ENCODE measurements around the gene UBQLN4. TPM values are rescaled to one million over a fixed set of nuclear protein-coding genes. Genes with fewer than 3 reads are reported as not detected.

The UBQLN4 gene
- total and polyA plus RNA-seq, 2 of the 4 experiments (the other 2 are of a cell fraction), result 8.8 to 21.6 TPM

DNA sequence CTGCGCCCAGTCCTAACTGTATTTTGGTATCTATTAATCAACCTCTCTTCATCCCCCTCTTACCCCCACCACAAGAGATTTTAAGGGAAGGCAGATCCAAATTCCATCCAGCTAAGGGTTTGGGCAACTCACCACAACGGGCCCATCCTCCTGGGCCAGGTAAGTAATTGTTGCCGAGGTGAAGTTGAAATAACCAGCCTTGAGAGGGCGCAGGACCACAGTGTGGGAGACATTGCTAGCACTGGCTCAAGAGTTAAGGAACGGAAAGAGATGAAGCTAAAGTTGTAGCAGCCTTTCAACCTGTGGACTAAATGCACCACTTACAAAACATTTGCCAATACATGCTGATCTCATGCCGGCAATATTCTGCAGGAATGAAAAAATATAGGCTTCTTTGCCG, 38.8 kb downstream of the UBQLN4 start:
- no peak overlapping the region for H2BK20ac ChIP-seq (ENCODE audit: low read depth, low read length)
- H2AK9ac ChIP-seq (replicated peaks; ENCODE audit: low read depth, low read length, poor library complexity), result no peak overlapping the region
- no peak overlapping the region for H3K4me2 ChIP-seq (ENCODE audit: low read depth, low read length)
- peaks cover 8% of the 10 kb centered on the region; the same call in 1 of the 2 replicates for H4K20me1 ChIP-seq (ENCODE audit: insufficient read depth, low read length)
- no peak overlapping the region for H3K9ac ChIP-seq (ENCODE audit: low read depth, low read length)
- WGBS, 2 experiments (ENCODE audit: extremely low coverage in 2 of 2, insufficient read length in 1 of 2), result 100% methylated on average over 2 of the region's 7 CpGs; no CpG with 5 or more reads in 1 of the 2 experiments
- no peak overlapping the region for H2BK120ac ChIP-seq (ENCODE audit: low read depth, low read length)
- no peak overlapping the region for H2AFZ ChIP-seq (replicated peaks; ENCODE audit: low read length, poor library complexity)
- dilution Hi-C loops (cut with HindIII; ENCODE audit: low sequenced_read_pairs, unreplicated experiment) (no loop called here), in situ Hi-C loops (cut with MboI; ENCODE audit: low sequenced_read_pairs) (no loop called here), intact Hi-C loops (cut with micrococcal nuclease) (no loop called here)
- H3K14ac ChIP-seq (replicated peaks; ENCODE audit: low read depth, low read length), result no peak overlapping the region
- ChIA-PET CTCF (no interaction called here), POLR2A (ENCODE audit: unreplicated experiment) (no interaction called here)
- no TSS peak for BruUV-seq (replicated peaks)
- H3K36me3 ChIP-seq (ENCODE audit: control insufficient read depth, insufficient read depth, low read length), result peaks cover 55% of the 10 kb centered on the region
- no peak overlapping the region for H3K56ac ChIP-seq (ENCODE audit: extremely low read depth, insufficient read depth, low read length)
- no peak overlapping the region for H2BK5ac ChIP-seq (ENCODE audit: low read depth, low read length, poor library complexity, severe bottlenecking)
- H3K18ac ChIP-seq (ENCODE audit: low read depth, low read length), result no peak overlapping the region
- no peak overlapping the region for H3K23ac ChIP-seq (ENCODE audit: low read depth, low read length)
- H3K4me3 ChIP-seq (ENCODE audit: insufficient read depth, low read depth, low read length), result no peak overlapping the region
- no peak overlapping the region for H4K91ac ChIP-seq (ENCODE audit: insufficient read depth, low read depth, low read length)
- no peak overlapping the region for H2AK5ac ChIP-seq (ENCODE audit: low read depth, low read length)
- no peaks in the 10 kb centered on the region for H3K9me3 ChIP-seq (ENCODE audit: control insufficient read depth, insufficient read depth, low read length)
- H3K79me1 ChIP-seq (ENCODE audit: low read depth in 1 of 2, low read length in 2 of 2), result peaks cover 28 to 58% of the 10 kb centered on the region in 2 experiments
- 0 out of 2 replicates have a peak, but pooled peaks cover under 1% of the 10 kb centered on the region for H3K4me1 ChIP-seq (ENCODE audit: control insufficient read depth, insufficient read depth, low read length)
- no peak overlapping the region for H4K8ac ChIP-seq (ENCODE audit: low read depth in 2 of 2, low read length in 2 of 2)
- no peak overlapping the region for H4K5ac ChIP-seq (ENCODE audit: low read depth, low read length)
- no peaks in the 10 kb centered on the region for H3K9me1 ChIP-seq (ENCODE audit: insufficient read depth, low read length)
- no peak overlapping the region for H3K4ac ChIP-seq (ENCODE audit: low read depth, low read length)
- H3K27me3 ChIP-seq (ENCODE audit: control insufficient read depth, insufficient read depth, low read length), result no peaks in the 10 kb centered on the region
- TF ChIP-seq MAZ (IDR thresholded peaks at IDR 0.05; ENCODE audit: borderline replicate concordance, low read depth, low read length), result no peak
- TF ChIP-seq, protein P1, sequence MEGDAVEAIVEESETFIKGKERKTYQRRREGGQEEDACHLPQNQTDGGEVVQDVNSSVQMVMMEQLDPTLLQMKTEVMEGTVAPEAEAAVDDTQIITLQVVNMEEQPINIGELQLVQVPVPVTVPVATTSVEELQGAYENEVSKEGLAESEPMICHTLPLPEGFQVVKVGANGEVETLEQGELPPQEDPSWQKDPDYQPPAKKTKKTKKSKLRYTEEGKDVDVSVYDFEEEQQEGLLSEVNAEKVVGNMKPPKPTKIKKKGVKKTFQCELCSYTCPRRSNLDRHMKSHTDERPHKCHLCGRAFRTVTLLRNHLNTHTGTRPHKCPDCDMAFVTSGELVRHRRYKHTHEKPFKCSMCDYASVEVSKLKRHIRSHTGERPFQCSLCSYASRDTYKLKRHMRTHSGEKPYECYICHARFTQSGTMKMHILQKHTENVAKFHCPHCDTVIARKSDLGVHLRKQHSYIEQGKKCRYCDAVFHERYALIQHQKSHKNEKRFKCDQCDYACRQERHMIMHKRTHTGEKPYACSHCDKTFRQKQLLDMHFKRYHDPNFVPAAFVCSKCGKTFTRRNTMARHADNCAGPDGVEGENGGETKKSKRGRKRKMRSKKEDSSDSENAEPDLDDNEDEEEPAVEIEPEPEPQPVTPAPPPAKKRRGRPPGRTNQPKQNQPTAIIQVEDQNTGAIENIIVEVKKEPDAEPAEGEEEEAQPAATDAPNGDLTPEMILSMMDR (conservative IDR thresholded peaks at IDR 0.05; ENCODE audit: low read depth, low read length), result no peak
- TF ChIP-seq MXI1 (IDR thresholded peaks at IDR 0.05; ENCODE audit: borderline replicate concordance, low read depth, low read length), result no peak
- no peak for TF ChIP-seq MAFK (IDR thresholded peaks at IDR 0.05; ENCODE audit: low read depth, low read length)
- TF ChIP-seq, protein P2, sequence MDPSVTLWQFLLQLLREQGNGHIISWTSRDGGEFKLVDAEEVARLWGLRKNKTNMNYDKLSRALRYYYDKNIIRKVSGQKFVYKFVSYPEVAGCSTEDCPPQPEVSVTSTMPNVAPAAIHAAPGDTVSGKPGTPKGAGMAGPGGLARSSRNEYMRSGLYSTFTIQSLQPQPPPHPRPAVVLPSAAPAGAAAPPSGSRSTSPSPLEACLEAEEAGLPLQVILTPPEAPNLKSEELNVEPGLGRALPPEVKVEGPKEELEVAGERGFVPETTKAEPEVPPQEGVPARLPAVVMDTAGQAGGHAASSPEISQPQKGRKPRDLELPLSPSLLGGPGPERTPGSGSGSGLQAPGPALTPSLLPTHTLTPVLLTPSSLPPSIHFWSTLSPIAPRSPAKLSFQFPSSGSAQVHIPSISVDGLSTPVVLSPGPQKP (IDR thresholded peaks at IDR 0.05; ENCODE audit: borderline replicate concordance, low read depth, low read length), result no peak
- no peak for TF ChIP-seq FOS (IDR thresholded peaks at IDR 0.05; ENCODE audit: low read depth, low read length)
- no peak for TF ChIP-seq CHD1 (IDR thresholded peaks at IDR 0.05; ENCODE audit: low read depth, low read length)
- TF ChIP-seq CEBPB (IDR thresholded peaks at IDR 0.05; ENCODE audit: low read depth, low read length), result no peak
- no peak for TF ChIP-seq RCOR1 (IDR thresholded peaks at IDR 0.05; ENCODE audit: insufficient replicate concordance, low read length)
- no peak for TF ChIP-seq NFE2L2 (IDR thresholded peaks at IDR 0.05; ENCODE audit: low read depth, low read length)
- no peak for TF ChIP-seq RFX5 (IDR thresholded peaks at IDR 0.05; ENCODE audit: low read depth, low read length)
- TF ChIP-seq BHLHE40 (IDR thresholded peaks at IDR 0.05; ENCODE audit: low read depth, low read length), result no peak
- TF ChIP-seq SMC3 (IDR thresholded peaks at IDR 0.05; ENCODE audit: low read depth, low read length), result no peak
- no peak for TF ChIP-seq RAD21 (IDR thresholded peaks at IDR 0.05; ENCODE audit: low read length)
- TF ChIP-seq, protein P3, sequence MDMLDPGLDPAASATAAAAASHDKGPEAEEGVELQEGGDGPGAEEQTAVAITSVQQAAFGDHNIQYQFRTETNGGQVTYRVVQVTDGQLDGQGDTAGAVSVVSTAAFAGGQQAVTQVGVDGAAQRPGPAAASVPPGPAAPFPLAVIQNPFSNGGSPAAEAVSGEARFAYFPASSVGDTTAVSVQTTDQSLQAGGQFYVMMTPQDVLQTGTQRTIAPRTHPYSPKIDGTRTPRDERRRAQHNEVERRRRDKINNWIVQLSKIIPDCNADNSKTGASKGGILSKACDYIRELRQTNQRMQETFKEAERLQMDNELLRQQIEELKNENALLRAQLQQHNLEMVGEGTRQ (IDR thresholded peaks at IDR 0.05; ENCODE audit: low read depth, low read length), result no peak
- no peak for TF ChIP-seq POLR2A (IDR thresholded peaks at IDR 0.05; ENCODE audit: low read depth, low read length)
- no peak for DNase-seq
- no peak overlapping the region for H2BK15ac ChIP-seq (ENCODE audit: low read depth, low read length)
- H3K27ac ChIP-seq (ENCODE audit: insufficient read depth, low read length), result no peak overlapping the region
- ATAC-seq (ENCODE audit: low read depth), result no peak
